Endodermal cell (in vitro differentiated cells): ENCODE results near the gene OGFOD3. TPM values are rescaled to one million over a fixed set of nuclear protein-coding genes. Genes with fewer than 3 reads are reported as not detected.

Experiments used
- DNase-seq: peaks from one replicate; pipeline ENCODE4 v3.0.0-alpha.2; 2017
- H3K27ac ChIP-seq: 2 replicates; pipeline ENCODE4 v1.5.1; 2013; ENCODE audit warnings: mild to moderate bottlenecking, low read depth, low read length, moderate library complexity
- H3K27me3 ChIP-seq: 2 replicates; pipeline ENCODE4 v1.6.1; 2013; ENCODE audit warnings: mild to moderate bottlenecking, low read length, moderate library complexity; ENCODE audit not compliant: insufficient read depth, control insufficient read depth, poor library complexity, severe bottlenecking
- H3K36me3 ChIP-seq: 2 replicates; pipeline ENCODE4 v1.7.0; 2013; ENCODE audit warnings: mild to moderate bottlenecking, low read length, moderate library complexity; ENCODE audit not compliant: control insufficient read depth, insufficient read depth
- H3K4me1 ChIP-seq: one replicate; pipeline ENCODE4 v1.7.0; 2013; ENCODE audit warnings: low read length; ENCODE audit not compliant: control insufficient read depth, insufficient read depth
- H3K4me3 ChIP-seq: 2 replicates; pipeline ENCODE4 v1.5.1; 2013; ENCODE audit warnings: mild to moderate bottlenecking, low read length, moderate library complexity
- H3K9ac ChIP-seq: 2 replicates; pipeline ENCODE4 v1.6.1; 2013; ENCODE audit warnings: mild to moderate bottlenecking, low read length, moderate library complexity; ENCODE audit not compliant: poor library complexity, severe bottlenecking; ENCODE audit errors: extremely low read depth
- H3K9me3 ChIP-seq: 2 replicates; pipeline ENCODE4 v1.6.1; 2013; ENCODE audit warnings: mild to moderate bottlenecking, low read length, moderate library complexity; ENCODE audit not compliant: control insufficient read depth
- H3K27ac Mint-ChIP-seq: 2 replicates; pipeline ENCODE4 v1.8.0; 2020; ENCODE audit warnings: mixed read lengths
- H3K27me3 Mint-ChIP-seq: 2 replicates; pipeline ENCODE4 v1.8.0; 2021; ENCODE audit warnings: mild to moderate bottlenecking, mixed read lengths; ENCODE audit not compliant: insufficient read depth
- H3K36me3 Mint-ChIP-seq: 2 replicates; pipeline ENCODE4 v1.8.0; 2020; ENCODE audit warnings: low read depth, mixed read lengths
- H3K4me1 Mint-ChIP-seq: 2 replicates; pipeline ENCODE4 v1.8.0; 2020; ENCODE audit warnings: mixed read lengths
- H3K4me3 Mint-ChIP-seq: 2 replicates; pipeline ENCODE4 v1.8.0; 2020; ENCODE audit warnings: mild to moderate bottlenecking, moderate library complexity, mixed read lengths
- H3K9me3 Mint-ChIP-seq: 2 replicates; pipeline ENCODE4 v1.8.0; 2020; ENCODE audit warnings: mild to moderate bottlenecking, mixed read lengths
- CTCF ChIP-seq: fragments of 200-600 bp; sonication (generic); conservative IDR thresholded peaks from 2 replicates; pipeline ENCODE4 v1.5.0; 2021; ENCODE audit warnings: antibody characterized with exemption, mild to moderate bottlenecking
- WGBS, 2 experiments: methylation state at CpG; one replicate each; pipeline versions ENCODE4 v1.1.5 to v1.1.7; 2013; ENCODE audit warnings: missing lambda C conversion rate in 2 of 2, mixed read lengths in 1 of 2; ENCODE audit not compliant: insufficient coverage in 1 of 2, insufficient read length in 1 of 2; 5-methylcytosine and 5-hydroxymethylcytosine counted together
- total RNA-seq, 2 donors: library from RNA; stranded (reverse); fragmentation: NEBNext Ultra II Directional in 1 of 2; extraction: Animal tissue kit (Norgen Biotek cat#: 25700) in 1 of 2; gene quantifications; 2 replicates in 1 of 2; 3 replicates in 1 of 2; pipeline ENCODE4 v1.2.1, GENCODE V29; 2021

OGFOD3 gene
- total RNA-seq, 2 donors from 2014 or later, result 24.0 to 30.1 TPM

- Histone ChIP-seq H3K4me1 (no peaks in the 10 kb centered on the region), H3K27ac (no peak overlapping the region), H3K9ac (no peak overlapping the region), H3K9me3 (no peaks in the 10 kb centered on the region), H3K36me3 (no peaks in the 10 kb centered on the region), H3K4me3 (no peak overlapping the region), H3K27me3 (peaks cover 8% of the 10 kb centered on the region)
- Mint-ChIP-seq H3K4me1 (peaks cover 7% of the 10 kb centered on the region), H3K27ac (no peak overlapping the region), H3K4me3 (no peak overlapping the region), H3K36me3 (peaks cover 2% of the 10 kb centered on the region), H3K9me3 (peaks cover 21% of the 10 kb centered on the region), H3K27me3 (peaks cover 19% of the 10 kb centered on the region)
- DNase-seq, result no peak
- WGBS, 2 experiments, result 92 to 97% methylated on average over 1 to 5 of the region's 5 CpGs
- no peak for TF ChIP-seq CTCF
Observed at GRCh38 chr17:82343560-82343959, 74.8 kb downstream of the OGFOD3 start.

DNA sequence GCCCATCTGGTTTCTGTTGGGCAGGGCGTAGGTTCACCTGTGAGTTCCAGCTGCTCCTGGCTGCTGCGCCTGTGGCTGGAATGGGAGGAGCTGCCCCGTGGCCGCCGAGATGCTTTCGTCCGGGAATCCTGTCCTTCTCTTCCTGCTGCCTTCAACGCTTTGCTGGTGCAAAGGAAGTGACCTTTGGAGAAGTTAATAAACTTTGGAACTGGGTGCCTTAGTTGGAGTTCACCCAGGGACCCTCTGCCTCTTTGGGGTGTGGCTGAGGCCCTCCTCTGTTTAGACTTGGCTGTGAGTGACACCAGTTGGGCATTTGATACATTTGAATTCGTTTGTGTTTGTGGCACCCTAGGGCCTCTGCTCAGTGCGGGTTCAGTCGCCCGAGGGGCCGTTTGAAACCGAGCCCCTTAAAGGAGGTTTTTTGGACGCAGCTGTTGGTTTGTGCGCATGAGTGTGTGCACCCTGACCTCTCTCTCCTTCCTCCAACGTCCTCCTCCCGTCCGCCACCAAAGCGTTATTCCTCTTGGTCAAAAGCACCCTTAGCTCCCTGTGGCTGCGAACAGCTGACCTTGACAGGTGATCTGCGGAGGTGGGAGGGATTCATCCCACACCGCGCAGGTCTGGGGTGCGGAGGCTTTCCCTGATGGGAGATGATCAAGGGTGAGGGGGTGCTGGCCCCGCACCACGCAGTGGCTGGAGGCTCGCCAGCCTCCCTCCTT lies 75.9 kb downstream of the OGFOD3 start:
- no peaks in the 10 kb centered on the region for H3K4me1 ChIP-seq
- no peak overlapping the region for H3K4me3 Mint-ChIP-seq

More for the DNA sequence above, 75.9 kb downstream of the OGFOD3 start:
- H3K9me3 Mint-ChIP-seq, result peaks cover 21% of the 10 kb centered on the region
- H3K36me3 ChIP-seq, result no peaks in the 10 kb centered on the region
- TF ChIP-seq CTCF, result no peak
- H3K36me3 Mint-ChIP-seq, result peaks cover 2% of the 10 kb centered on the region
- WGBS, 2 experiments, result 91 to 93% methylated on average over 16 to 28 of the region's 28 CpGs
- H3K4me3 ChIP-seq, result no peak overlapping the region
- H3K9ac ChIP-seq, result no peak overlapping the region
- H3K27me3 Mint-ChIP-seq, result peaks cover 24% of the 10 kb centered on the region
- H3K9me3 ChIP-seq, result no peaks in the 10 kb centered on the region
- no peak overlapping the region for H3K27ac Mint-ChIP-seq
- H3K27me3 ChIP-seq, result peaks cover 8% of the 10 kb centered on the region
- peaks cover 7% of the 10 kb centered on the region for H3K4me1 Mint-ChIP-seq
- H3K27ac ChIP-seq, result no peak overlapping the region
- no peak for DNase-seq
